ENCODE data around the gene PPP1R7.

Gene PPP1R7

GRCh38 chr2:241160318-241160717 is 10.1 kb downstream of the PPP1R7 start:
- in situ Hi-C loops (cut with HindIII; ENCODE audit: low sequenced_read_pairs) = no loop called here

- in situ Hi-C loops (cut with HindIII; ENCODE audit: low sequenced_read_pairs) = no loop called here
Measured at GRCh38 chr2:241161646-241162281, 11.5 kb downstream of the PPP1R7 start.

- in situ Hi-C loops (cut with HindIII; ENCODE audit: low sequenced_read_pairs) = no loop called here
Measured at GRCh38 chr2:241163601-241164118, 13.4 kb downstream of the PPP1R7 start.

DNA sequence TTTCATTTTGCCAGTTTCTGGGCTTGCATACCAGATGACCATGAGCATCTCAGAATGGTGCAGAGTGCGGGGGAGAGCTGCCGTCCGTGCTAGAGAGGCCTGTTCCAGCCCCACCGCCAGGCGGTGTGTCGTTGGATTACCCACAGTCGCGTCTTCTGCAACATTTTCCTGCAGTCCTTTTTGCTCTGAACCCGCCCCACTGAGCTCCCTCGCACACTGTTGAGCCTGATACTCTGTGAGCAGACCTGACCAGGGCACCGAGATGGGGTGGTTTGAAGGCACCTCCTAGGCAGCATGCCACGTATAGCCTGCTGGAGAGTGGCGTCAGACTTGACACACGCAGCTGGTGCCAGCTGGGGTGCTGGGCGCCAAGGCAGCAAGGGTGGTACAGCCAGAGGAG is 18.1 kb downstream of the PPP1R7 start:
- in situ Hi-C loops (cut with HindIII; ENCODE audit: low sequenced_read_pairs) = no loop called here

- in situ Hi-C loops (cut with HindIII; ENCODE audit: low sequenced_read_pairs) = no loop called here
Measured at GRCh38 chr2:241173557-241173956, 23.3 kb downstream of the PPP1R7 start.

GRCh38 chr2:241177526-241178334 is 27.5 kb downstream of the PPP1R7 start:
- in situ Hi-C loops (cut with HindIII; ENCODE audit: low sequenced_read_pairs) = no loop called here

GRCh38 chr2:241178961-241179360 is 28.7 kb downstream of the PPP1R7 start:
- in situ Hi-C loops (cut with HindIII; ENCODE audit: low sequenced_read_pairs) = no loop called here

DNA sequence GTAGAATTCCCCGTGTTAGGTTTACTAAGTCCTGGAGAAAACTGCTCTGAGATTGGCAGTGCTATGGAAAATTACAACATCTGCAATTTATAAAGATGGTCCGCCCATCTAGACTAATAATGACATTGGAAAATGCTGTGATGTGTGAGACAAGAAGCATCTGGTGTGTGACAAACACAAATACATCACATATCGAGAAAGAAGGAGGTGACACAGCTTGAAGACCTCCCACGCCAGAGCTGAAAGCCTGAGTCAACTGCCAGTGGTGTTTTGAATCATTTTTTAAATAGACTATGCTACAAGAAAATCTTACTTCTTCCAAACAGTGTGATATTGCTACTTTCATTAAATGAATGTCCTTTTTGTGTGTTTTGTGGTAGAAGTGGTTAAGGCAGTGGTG is 29.6 kb downstream of the PPP1R7 start:
- in situ Hi-C loops (cut with HindIII; ENCODE audit: low sequenced_read_pairs) = no loop called here

DNA sequence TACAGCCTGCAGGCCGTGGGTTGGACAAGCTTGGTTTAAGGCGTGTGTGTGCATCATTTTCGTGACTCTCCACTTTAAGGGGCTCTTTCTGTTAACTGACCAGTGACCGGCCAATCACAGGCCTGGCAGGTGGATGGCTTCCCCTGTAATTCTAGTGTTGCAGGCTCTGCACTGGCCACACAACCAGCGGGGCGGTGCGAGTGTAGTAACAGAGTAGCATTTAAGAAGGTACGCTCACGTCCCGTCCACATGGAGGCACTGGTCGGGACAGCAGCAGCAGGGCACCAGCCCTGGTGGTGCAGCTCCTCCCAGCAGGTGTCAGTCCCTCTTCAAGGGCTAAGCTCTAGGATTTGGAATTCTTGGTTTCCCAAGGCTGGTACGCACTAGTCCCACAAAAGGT is 30.2 kb downstream of the PPP1R7 start:
- in situ Hi-C loops (cut with HindIII; ENCODE audit: low sequenced_read_pairs) = no loop called here

GRCh38 chr2:241182126-241182525 is 31.9 kb downstream of the PPP1R7 start:
- in situ Hi-C loops (cut with HindIII; ENCODE audit: low sequenced_read_pairs) = no loop called here

- in situ Hi-C loops (cut with HindIII; ENCODE audit: low sequenced_read_pairs) = no loop called here
Measured at GRCh38 chr2:241182531-241183133, 32.4 kb downstream of the PPP1R7 start.

- in situ Hi-C loops (cut with HindIII; ENCODE audit: low sequenced_read_pairs) = no loop called here
Measured at GRCh38 chr2:241183221-241183620, 33.0 kb downstream of the PPP1R7 start.

GRCh38 chr2:241184901-241185300 is 34.6 kb downstream of the PPP1R7 start:
- in situ Hi-C loops (cut with HindIII; ENCODE audit: low sequenced_read_pairs) = no loop called here

- in situ Hi-C loops (cut with HindIII; ENCODE audit: low sequenced_read_pairs) = no loop called here
Measured at GRCh38 chr2:241185961-241186360, 35.7 kb downstream of the PPP1R7 start.

DNA sequence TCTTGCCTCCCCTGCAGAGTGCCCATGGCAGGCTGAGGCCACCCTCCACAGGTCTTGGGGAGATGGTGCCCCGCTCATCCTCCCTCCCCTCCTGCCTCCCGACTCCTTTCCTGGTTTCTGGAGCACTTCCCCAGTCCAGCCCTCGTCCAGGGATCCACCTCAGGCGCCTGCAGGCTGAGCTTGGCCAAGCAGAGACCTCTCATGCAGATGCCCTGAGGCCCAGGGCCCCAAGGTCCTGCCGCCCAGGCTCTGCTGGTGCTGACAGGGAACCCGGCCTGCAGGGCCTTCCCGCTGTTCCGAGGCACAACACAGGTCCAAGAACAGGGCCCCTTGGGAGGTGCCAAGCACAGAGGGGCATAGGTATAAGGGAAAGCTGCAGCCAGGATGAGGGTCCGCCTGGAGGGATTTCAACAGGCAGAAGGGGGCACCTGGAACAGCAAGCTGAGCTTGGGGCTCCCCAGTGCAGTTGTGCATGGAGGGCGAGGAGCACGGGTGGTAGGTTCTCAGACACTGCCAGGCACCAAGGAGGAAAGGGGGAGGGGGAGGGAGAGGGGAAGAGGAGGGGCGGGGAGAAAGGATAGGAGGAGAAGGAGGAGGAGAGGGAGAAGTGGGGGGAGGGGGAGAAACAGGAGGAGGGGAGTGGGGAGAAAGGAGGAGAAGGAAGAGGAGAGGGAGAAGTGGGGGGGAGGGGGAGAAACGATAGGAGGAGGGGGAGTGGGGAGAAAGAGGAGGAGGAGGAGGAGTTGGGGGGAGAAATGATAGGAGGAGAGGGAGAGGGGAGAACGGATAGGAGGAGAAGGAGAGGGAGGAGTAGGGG is 37.0 kb downstream of the PPP1R7 start:
- in situ Hi-C loops (cut with HindIII; ENCODE audit: low sequenced_read_pairs) = no loop called here

DNA sequence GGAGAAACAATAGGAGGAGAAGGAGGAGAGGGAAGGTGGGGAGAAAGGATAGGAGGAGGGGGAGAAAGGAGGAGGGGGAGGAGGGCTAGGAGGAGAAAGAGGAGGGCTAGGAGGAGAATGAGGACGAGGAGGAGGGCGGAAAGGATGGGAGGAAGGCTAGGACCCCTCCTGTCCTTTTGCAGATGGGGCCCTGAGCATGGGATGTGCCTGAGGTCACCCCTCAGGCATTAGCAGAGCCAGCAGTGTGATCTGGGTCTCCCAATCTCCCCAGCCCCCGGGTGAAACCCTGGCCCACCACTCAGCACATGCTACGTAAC is 37.6 kb downstream of the PPP1R7 start:
- in situ Hi-C loops (cut with HindIII; ENCODE audit: low sequenced_read_pairs) = no loop called here

GRCh38 chr2:241188361-241189092 is 38.3 kb downstream of the PPP1R7 start, which contains the start of gene ANO7:
ANO7 (plus strand) TSS chr2:241188677; CDS start chr2:241190064, 1,387 bp downstream.
- in situ Hi-C loops (cut with HindIII; ENCODE audit: low sequenced_read_pairs) = no loop called here

DNA sequence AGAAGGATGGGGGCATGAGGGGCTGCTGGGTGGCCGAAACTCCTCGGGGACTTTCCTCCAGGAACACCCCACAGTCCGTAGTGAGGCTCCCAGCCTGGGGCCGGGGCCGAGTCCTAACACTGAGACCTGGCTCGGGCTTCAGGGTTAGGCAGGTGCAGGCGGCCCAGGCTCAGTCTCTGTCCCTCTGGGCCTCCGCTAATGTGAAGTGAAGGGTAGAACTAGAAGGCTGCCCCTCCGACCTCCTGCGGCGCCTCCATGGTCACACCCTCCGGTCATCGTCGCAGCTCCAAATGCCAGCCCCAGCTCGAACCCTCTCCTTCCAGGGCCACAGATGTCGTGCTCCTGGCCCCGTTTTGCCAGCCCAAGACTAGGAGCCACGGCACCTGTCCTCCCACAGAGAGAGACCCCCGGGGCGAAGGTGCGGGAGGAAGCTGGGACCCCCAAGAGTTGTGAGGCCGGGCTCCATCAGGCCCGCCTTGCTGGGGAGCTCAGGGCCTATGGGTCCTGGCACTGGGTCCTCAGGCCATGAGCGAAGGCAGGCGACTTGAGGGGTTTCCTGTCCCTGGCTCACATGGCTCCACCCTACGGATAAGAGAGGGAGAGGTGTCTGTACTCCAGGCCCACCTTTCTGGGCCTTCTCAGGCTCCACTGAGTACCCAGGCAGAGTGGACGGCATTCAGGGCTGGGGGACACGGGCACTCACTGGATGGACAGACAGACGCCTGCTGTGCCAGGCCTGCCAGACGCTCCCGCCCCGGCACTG is 39.0 kb downstream of the PPP1R7 start:
- in situ Hi-C loops (cut with HindIII; ENCODE audit: low sequenced_read_pairs) = no loop called here

- in situ Hi-C loops (cut with HindIII; ENCODE audit: low sequenced_read_pairs) = no loop called here
Measured at GRCh38 chr2:241189856-241190201, 39.6 kb downstream of the PPP1R7 start.

Data from DLD1 (cell line).